Loucy (cell line): ENCODE measurements around the gene CD74.

ENCODE experiments used
- H2AFZ ChIP-seq: fragments of 200-600 bp; sonication (generic); 2 replicates; pipeline ENCODE4 v1.6.0; 2016; ENCODE audit warnings: antibody characterized with exemption, mild to moderate bottlenecking, low read length, moderate library complexity
- H3F3A ChIP-seq: fragments of 200-600 bp; 2 replicates; pipeline ENCODE4 v1.6.0; 2016; ENCODE audit warnings: antibody characterized with exemption, low read depth, mild to moderate bottlenecking
- H3K27me3 ChIP-seq: fragments of 200-600 bp; sonication (generic); 2 replicates; pipeline ENCODE4 v1.6.1; 2014; ENCODE audit warnings: low read length, mild to moderate bottlenecking; ENCODE audit not compliant: insufficient read depth, poor library complexity, severe bottlenecking
- H3K36me3 ChIP-seq: fragments of 200-600 bp; sonication (generic); 2 replicates; pipeline ENCODE4 v1.6.1; 2016; ENCODE audit warnings: low read length; ENCODE audit not compliant: insufficient read depth
- H3K4me1 ChIP-seq: fragments of 200-600 bp; sonication (generic); 2 replicates; pipeline ENCODE4 v1.5.1; 2014; ENCODE audit warnings: low read length, mild to moderate bottlenecking; ENCODE audit not compliant: insufficient read depth, poor library complexity, severe bottlenecking
- H3K4me2 ChIP-seq: fragments of 200-600 bp; sonication (generic); 2 replicates; pipeline ENCODE4 v1.6.0; 2014; ENCODE audit warnings: antibody characterized with exemption, low read length, low read depth, mild to moderate bottlenecking; ENCODE audit not compliant: poor library complexity, severe bottlenecking
- H3K4me3 ChIP-seq: fragments of 200-600 bp; sonication (generic); 2 replicates; pipeline ENCODE4 v1.5.1; 2014; ENCODE audit warnings: low read length, mild to moderate bottlenecking, mixed read lengths; ENCODE audit not compliant: poor library complexity, severe bottlenecking
- H3K79me2 ChIP-seq: fragments of 200-600 bp; sonication (generic); 2 replicates; pipeline ENCODE4 v1.6.1; 2014; ENCODE audit warnings: low read length; ENCODE audit not compliant: insufficient read depth
- H3K9ac ChIP-seq: fragments of 200-600 bp; sonication (generic); 2 replicates; pipeline ENCODE4 v1.6.0; 2014; ENCODE audit warnings: mild to moderate bottlenecking, low read depth, low read length, moderate library complexity; ENCODE audit not compliant: poor library complexity, severe bottlenecking
- H3K9me2 ChIP-seq: fragments of 200-600 bp; sonication (generic); replicated peaks from 2 replicates; pipeline ENCODE4 v1.6.1; 2016; ENCODE audit warnings: low read depth, low read length, mixed read lengths
- H3K9me3 ChIP-seq: fragments of 200-600 bp; sonication (generic); 2 replicates; pipeline ENCODE4 v1.6.1; 2014; ENCODE audit warnings: mild to moderate bottlenecking, antibody characterized with exemption, low read length, low read depth; ENCODE audit not compliant: insufficient read depth
- H4K20me1 ChIP-seq: fragments of 200-600 bp; sonication (generic); 2 replicates; pipeline ENCODE4 v1.6.0; 2014; ENCODE audit warnings: antibody characterized with exemption, low read length, mild to moderate bottlenecking; ENCODE audit not compliant: insufficient read depth, poor library complexity, severe bottlenecking
- CTCF ChIP-seq: fragments of 200-600 bp; sonication (generic); conservative IDR thresholded peaks from 2 replicates; pipeline ENCODE4 v1.5.1; 2014; ENCODE audit warnings: mild to moderate bottlenecking, antibody characterized with exemption, low read length
- EZH2phosphoT487 ChIP-seq: fragments of 200-600 bp; IDR thresholded peaks from 2 replicates; pipeline ENCODE4 v1.6.1; 2018; ENCODE audit warnings: antibody characterized with exemption, mild to moderate bottlenecking, moderate library complexity, borderline replicate concordance

CD74 gene

GRCh38 chr5:150363185-150363584 lies 49.5 kb downstream of the CD74 start:
- Histone ChIP-seq H2AFZ (no peak overlapping the region), H3K9me3 (no peaks in the 10 kb centered on the region), H3K79me2 (peaks cover 46% of the 10 kb centered on the region), H3K4me1 (peaks cover 20% of the 10 kb centered on the region), H3F3A (no peaks in the 10 kb centered on the region), H3K4me3 (no peak overlapping the region), H3K9me2 (no peaks in the 10 kb centered on the region), H3K4me2 (no peak overlapping the region), H3K27me3 (no peaks in the 10 kb centered on the region), H4K20me1 (peaks cover 24% of the 10 kb centered on the region), H3K36me3 (peaks cover 63% of the 10 kb centered on the region), H3K9ac (no peak overlapping the region)
- no peak for TF ChIP-seq CTCF
- no peak for TF ChIP-seq EZH2phosphoT487

GRCh38 chr5:150361301-150361700 lies 51.4 kb downstream of the CD74 start:
- TF ChIP-seq CTCF (no peak), EZH2phosphoT487 (no peak)
- peaks cover 50% of the 10 kb centered on the region; the same call in 1 of the 2 replicates for H3K36me3 ChIP-seq
- no peaks in the 10 kb centered on the region for H3F3A ChIP-seq
- peaks cover 53% of the 10 kb centered on the region for H3K79me2 ChIP-seq
- H2AFZ ChIP-seq = no peak overlapping the region
- H3K4me2 ChIP-seq = peak overlapping the region; percentile 87
- no peaks in the 10 kb centered on the region for H3K9me3 ChIP-seq
- peaks cover 26% of the 10 kb centered on the region for H3K4me1 ChIP-seq
- H3K9me2 ChIP-seq = no peaks in the 10 kb centered on the region
- H4K20me1 ChIP-seq = peaks cover 26% of the 10 kb centered on the region
- H3K27me3 ChIP-seq = no peaks in the 10 kb centered on the region
- no peak overlapping the region for H3K4me3 ChIP-seq
- H3K9ac ChIP-seq = no peak overlapping the region

- peak overlapping the region; percentile 87 for H3K4me2 ChIP-seq
- H3F3A ChIP-seq = no peaks in the 10 kb centered on the region
- H3K9me3 ChIP-seq = no peaks in the 10 kb centered on the region
- no peaks in the 10 kb centered on the region for H3K27me3 ChIP-seq
- peaks cover 26% of the 10 kb centered on the region for H3K4me1 ChIP-seq
- H2AFZ ChIP-seq = peak overlapping the region; percentile 64
- H3K79me2 ChIP-seq = peaks cover 53% of the 10 kb centered on the region
- H3K9ac ChIP-seq = peak overlapping the region; percentile 83
- peaks cover 25% of the 10 kb centered on the region; the same call in 1 of the 2 replicates for H3K36me3 ChIP-seq
- peak overlapping the region; percentile 86 for H3K4me3 ChIP-seq
- H3K9me2 ChIP-seq = no peaks in the 10 kb centered on the region
- TF ChIP-seq EZH2phosphoT487 (no peak), CTCF (no peak)
- H4K20me1 ChIP-seq = peaks cover 26% of the 10 kb centered on the region
Observed at GRCh38 chr5:150358261-150359095, 54.2 kb downstream of the CD74 start.
